HL-60 (cell line): ENCODE measurements around the gene GLDN.

Experiments used
- DNase-seq, 2 experiments: peaks; one replicate each; pipeline ENCODE4 v3.0.0-alpha.2; 2010 to 2020; ENCODE audit warnings: low read depth in 1 of 2, low spot score in 1 of 2
- H3K27ac ChIP-seq: fragments of 250-450 bp; sonication (Bioruptor Pico); replicated peaks from 2 replicates; pipeline ENCODE4 v1.5.1; 2020; ENCODE audit warnings: mild to moderate bottlenecking, moderate library complexity
- H3K27me3 ChIP-seq: fragments of 250-450 bp; sonication (Bioruptor Pico); 2 replicates; pipeline ENCODE4 v1.5.1; 2021; ENCODE audit warnings: mild to moderate bottlenecking, moderate library complexity; ENCODE audit not compliant: insufficient read depth, poor library complexity, severe bottlenecking
- H3K4me3 ChIP-seq: replicated peaks from 2 replicates; pipeline ENCODE4 v1.5.1; 2011; ENCODE audit warnings: mild to moderate bottlenecking, control low read depth, low read length; ENCODE audit not compliant: insufficient read depth
- CTCF ChIP-seq: IDR thresholded peaks from one replicate; pipeline ENCODE4 v1.5.1; 2011; ENCODE audit warnings: low read length, control low read depth, inconsistent platforms; ENCODE audit not compliant: insufficient read depth
- GABPA ChIP-seq: IDR thresholded peaks from 2 replicates; pipeline ENCODE4 v1.6.1; 2012; ENCODE audit warnings: low read depth
- POLR2AphosphoS5 ChIP-seq: IDR thresholded peaks from 2 replicates; pipeline ENCODE4 v1.6.1; 2012; ENCODE audit warnings: low read depth
- REST ChIP-seq: IDR thresholded peaks from 2 replicates; pipeline ENCODE4 v1.6.1; 2012; ENCODE audit warnings: low read depth; ENCODE audit not compliant: insufficient replicate concordance
- SPI1 ChIP-seq: IDR thresholded peaks from 2 replicates; pipeline ENCODE4 v1.6.1; 2012; ENCODE audit warnings: low read depth, mild to moderate bottlenecking, borderline replicate concordance

GLDN gene

GRCh38 chr15:51386960-51387698 is 45.7 kb downstream of the GLDN start:
- DNase-seq, result no peak
- no peak overlapping the region for H3K4me3 ChIP-seq
- no peak overlapping the region for H3K27ac ChIP-seq
- no peaks in the 10 kb centered on the region for H3K27me3 ChIP-seq
- TF ChIP-seq CTCF (no peak), REST (no peak)

GRCh38 chr15:51387699-51388041 is 46.2 kb downstream of the GLDN start:
- Histone ChIP-seq H3K4me3 (no peak overlapping the region), H3K27me3 (no peaks in the 10 kb centered on the region), H3K27ac (no peak overlapping the region)
- no peak for DNase-seq
- TF ChIP-seq CTCF (no peak), POLR2AphosphoS5 (no peak), SPI1 (no peak), REST (no peak), GABPA (no peak)

GRCh38 chr15:51388726-51389125 is 47.3 kb downstream of the GLDN start:
- TF ChIP-seq CTCF, result no peak
- no peak for TF ChIP-seq POLR2AphosphoS5
- TF ChIP-seq GABPA, result no peak
- no peak for TF ChIP-seq SPI1
- no peak for TF ChIP-seq REST
- no peak overlapping the region for H3K4me3 ChIP-seq
- no peaks in the 10 kb centered on the region for H3K27me3 ChIP-seq
- H3K27ac ChIP-seq, result no peak overlapping the region
- DNase-seq, result no peak
